Sigmoid colon (tissue), 7 donors: Measurements from ENCODE around the gene COL25A1. TPM values are rescaled to one million over a fixed set of nuclear protein-coding genes. Genes with fewer than 3 reads are reported as not detected.

Source experiments
- DNase-seq: peaks from one replicate; pipeline ENCODE4 v3.0.0-alpha.2; 2019
- H3K27ac ChIP-seq, 4 donors: fragments of 200-600 bp; sonication (generic); one replicate each; pipeline ENCODE4 v1.5.1; 2016 to 2019; ENCODE audit warnings: mild to moderate bottlenecking in 1 of 4
- H3K27me3 ChIP-seq, 3 donors: fragments of 200-600 bp; sonication (generic); one replicate each; pipeline ENCODE4 v1.5.1; 2019; ENCODE audit warnings: mild to moderate bottlenecking in 1 of 3
- H3K36me3 ChIP-seq, 4 donors: fragments of 200-600 bp; sonication (generic); one replicate each; pipeline ENCODE4 v1.5.1; 2016 to 2019
- H3K4me1 ChIP-seq, 4 donors: fragments of 200-600 bp; sonication (generic); one replicate each; pipeline ENCODE4 v1.5.1; 2017 to 2019
- H3K4me3 ChIP-seq, 4 donors: fragments of 200-600 bp; sonication (generic); one replicate each; pipeline ENCODE4 v1.5.1; 2017 to 2019; ENCODE audit warnings: mild to moderate bottlenecking in 2 of 4, moderate library complexity in 1 of 4
- H3K9me3 ChIP-seq, 4 donors: fragments of 200-600 bp in 3 of 4; sonication (generic) in 3 of 4; one replicate each; pipeline versions ENCODE4 v1.5.1 to v1.6.1; 2013 to 2019
- EP300 ChIP-seq, 4 donors: sonication (generic); formaldehyde crosslinking; IDR thresholded peaks; one replicate each; pipeline ENCODE4 v1.6.1; 2017; ENCODE audit warnings: antibody characterized with exemption in 4 of 4
- POLR2A ChIP-seq, 2 donors: fragments of 450-650 bp; IDR thresholded peaks; one replicate each; pipeline ENCODE4 v1.6.1; 2016; ENCODE audit warnings: antibody characterized with exemption in 2 of 2, mild to moderate bottlenecking in 2 of 2, moderate library complexity in 2 of 2
- POLR2AphosphoS5 ChIP-seq, 4 donors: sonication (generic); formaldehyde crosslinking; IDR thresholded peaks; one replicate each; pipeline ENCODE4 v1.6.1; 2017; ENCODE audit warnings: antibody characterized with exemption in 4 of 4
- WGBS, 2 donors: extraction: QIAGEN DNeasy Blood & Tissue Kit; methylation state at CpG; one replicate each; pipeline ENCODE4 v1.1.7; 2013; 5-methylcytosine and 5-hydroxymethylcytosine counted together
- intact Hi-C: fragments of 100-400 bp; cut with DNase I; formaldehyde crosslinking; loops from one replicate; pipeline ENCODE4 v1.15.1; 2023
- polyA plus RNA-seq, 3 donors: library from polyadenylated mRNA; stranded (reverse); fragments of 200-250 nt; gene quantifications; one replicate each; pipeline ENCODE4 v1.2.3, GENCODE V29; 2013
- total RNA-seq, 4 donors: library from RNA; depleted of rRNA; stranded (reverse); fragments of >200 nt; gene quantifications; one replicate each; pipeline ENCODE4 v1.1.0, GENCODE V29; 2016
- TF ChIP-seq, protein P1 (sequence below), 4 experiments: fragments of 450-650 bp in 3 of 4; fragments of 200-600 bp in 1 of 4; IDR thresholded peaks; one replicate each; pipeline ENCODE4 v1.5.1; 2016 to 2019; ENCODE audit warnings: antibody characterized with exemption in 4 of 4, mild to moderate bottlenecking in 3 of 4, moderate library complexity in 2 of 4
- donor health status: healthy with polysubstance abuse.
- donor health status: Bipolar disorder and iron deficiency.
- donor health status: healthy.

COL25A1 gene
- total and polyA plus RNA-seq, 7 donors: 0.15 to 1.4 (median 0.41) TPM; not detected in 2

DNA sequence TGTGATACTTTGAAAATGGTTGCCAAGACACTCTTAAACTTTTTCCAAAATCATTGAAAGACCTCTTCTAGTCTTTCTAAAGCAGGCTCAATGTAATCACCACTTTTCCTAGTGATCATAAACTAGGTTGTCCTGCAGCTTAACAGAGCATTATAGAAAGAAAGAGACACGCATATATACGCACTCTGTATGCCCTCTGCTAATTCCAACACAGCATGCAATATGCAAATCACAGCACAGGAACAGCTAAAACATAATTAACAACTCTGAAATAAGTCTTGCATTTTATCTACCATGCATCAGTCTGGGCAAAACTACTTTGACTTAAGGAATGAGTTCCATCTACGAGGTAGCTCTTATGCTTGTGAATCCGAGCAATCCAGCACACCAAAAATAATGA, 94.6 kb downstream of the COL25A1 start:
- WGBS, 2 donors: 87 to 89% methylated on average over 4 of the region's 4 CpGs
- H3K4me3 ChIP-seq: no peak overlapping the region
- H3K36me3 ChIP-seq: no peaks in the 10 kb centered on the region
- H3K9me3 ChIP-seq: no peaks in the 10 kb centered on the region
- no peaks in the 10 kb centered on the region for H3K27me3 ChIP-seq
- DNase-seq: no peak
- intact Hi-C loops: no loop called here
- TF ChIP-seq EP300 (IDR thresholded peaks at IDR 0.05) (no peak), POLR2A (IDR thresholded peaks at IDR 0.05) (no peak), POLR2AphosphoS5 (IDR thresholded peaks at IDR 0.05) (no peak)
- TF ChIP-seq, protein P1, sequence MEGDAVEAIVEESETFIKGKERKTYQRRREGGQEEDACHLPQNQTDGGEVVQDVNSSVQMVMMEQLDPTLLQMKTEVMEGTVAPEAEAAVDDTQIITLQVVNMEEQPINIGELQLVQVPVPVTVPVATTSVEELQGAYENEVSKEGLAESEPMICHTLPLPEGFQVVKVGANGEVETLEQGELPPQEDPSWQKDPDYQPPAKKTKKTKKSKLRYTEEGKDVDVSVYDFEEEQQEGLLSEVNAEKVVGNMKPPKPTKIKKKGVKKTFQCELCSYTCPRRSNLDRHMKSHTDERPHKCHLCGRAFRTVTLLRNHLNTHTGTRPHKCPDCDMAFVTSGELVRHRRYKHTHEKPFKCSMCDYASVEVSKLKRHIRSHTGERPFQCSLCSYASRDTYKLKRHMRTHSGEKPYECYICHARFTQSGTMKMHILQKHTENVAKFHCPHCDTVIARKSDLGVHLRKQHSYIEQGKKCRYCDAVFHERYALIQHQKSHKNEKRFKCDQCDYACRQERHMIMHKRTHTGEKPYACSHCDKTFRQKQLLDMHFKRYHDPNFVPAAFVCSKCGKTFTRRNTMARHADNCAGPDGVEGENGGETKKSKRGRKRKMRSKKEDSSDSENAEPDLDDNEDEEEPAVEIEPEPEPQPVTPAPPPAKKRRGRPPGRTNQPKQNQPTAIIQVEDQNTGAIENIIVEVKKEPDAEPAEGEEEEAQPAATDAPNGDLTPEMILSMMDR (IDR thresholded peaks at IDR 0.05): no peak
- H3K27ac ChIP-seq: no peak overlapping the region
- H3K4me1 ChIP-seq: peaks cover 0 to 7% (median 0%) of the 10 kb centered on the region in 4 donors

DNA sequence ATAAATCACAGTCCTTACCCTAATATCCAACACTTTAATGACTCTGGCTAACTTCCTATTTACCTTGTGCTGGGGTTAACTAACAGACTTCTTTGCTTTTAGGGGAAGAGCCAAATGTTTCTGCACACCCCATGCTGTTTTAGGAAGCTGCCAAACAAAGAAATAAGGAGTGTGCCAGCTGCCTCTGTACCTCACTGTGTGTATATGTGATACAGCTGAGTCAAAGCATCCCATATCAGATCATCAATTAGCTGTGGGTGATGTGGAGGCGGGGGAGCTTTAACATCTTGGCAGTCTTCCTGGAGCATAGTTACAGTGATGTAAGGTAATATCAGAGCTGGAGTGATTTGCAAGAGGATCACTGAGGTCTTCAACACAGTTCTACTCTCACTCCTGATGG, 95.4 kb downstream of the COL25A1 start:
- TF ChIP-seq POLR2AphosphoS5 (IDR thresholded peaks at IDR 0.05): no peak
- TF ChIP-seq EP300 (IDR thresholded peaks at IDR 0.05): no peak
- TF ChIP-seq, protein P1 (IDR thresholded peaks at IDR 0.05): no peak
- no peak for TF ChIP-seq POLR2A (IDR thresholded peaks at IDR 0.05)
- WGBS, 2 donors: 69 to 92% methylated on average over 1 of the region's 1 CpG
- DNase-seq: no peak
- no peak overlapping the region for H3K27ac ChIP-seq
- no peak overlapping the region for H3K4me3 ChIP-seq
- H3K36me3 ChIP-seq: no peaks in the 10 kb centered on the region
- intact Hi-C loops: no loop called here
- H3K4me1 ChIP-seq: peaks cover 0 to 7% (median 0%) of the 10 kb centered on the region in 4 donors
- no peaks in the 10 kb centered on the region for H3K27me3 ChIP-seq
- no peaks in the 10 kb centered on the region for H3K9me3 ChIP-seq

DNA sequence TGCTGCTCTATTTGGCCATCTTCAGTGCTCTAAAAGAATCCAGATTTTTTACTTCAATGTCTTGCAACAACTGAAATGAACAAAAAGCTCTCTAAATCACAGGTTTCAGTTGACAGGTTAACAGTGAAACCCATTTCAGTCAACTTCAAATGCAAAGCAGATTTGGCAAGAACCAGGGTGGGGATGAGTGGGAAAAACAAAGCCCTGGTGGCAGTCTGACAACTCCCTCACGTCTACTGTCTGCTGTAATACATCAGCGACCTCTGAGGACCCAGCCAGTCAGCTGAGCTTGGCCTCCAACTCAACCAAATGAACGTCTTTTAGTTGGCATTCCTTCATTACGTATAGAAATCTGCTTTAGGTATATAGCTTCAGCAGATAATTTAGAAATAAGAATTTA, 95.8 kb downstream of the COL25A1 start:
- no peak for TF ChIP-seq EP300 (IDR thresholded peaks at IDR 0.05)
- TF ChIP-seq, protein P1 (IDR thresholded peaks at IDR 0.05): no peak
- TF ChIP-seq POLR2AphosphoS5 (IDR thresholded peaks at IDR 0.05): no peak
- TF ChIP-seq POLR2A (IDR thresholded peaks at IDR 0.05): no peak
- Histone ChIP-seq H3K27me3 (no peaks in the 10 kb centered on the region), H3K27ac (no peak overlapping the region), H3K9me3 (no peaks in the 10 kb centered on the region), H3K4me3 (no peak overlapping the region), H3K36me3 (no peaks in the 10 kb centered on the region), H3K4me1 (peaks cover 0 to 7% (median 0%) of the 10 kb centered on the region in 4 donors)
- 65 to 70% methylated on average over 4 of the region's 4 CpGs for WGBS, 2 donors
- no peak for DNase-seq
- intact Hi-C loops: no loop called here

DNA sequence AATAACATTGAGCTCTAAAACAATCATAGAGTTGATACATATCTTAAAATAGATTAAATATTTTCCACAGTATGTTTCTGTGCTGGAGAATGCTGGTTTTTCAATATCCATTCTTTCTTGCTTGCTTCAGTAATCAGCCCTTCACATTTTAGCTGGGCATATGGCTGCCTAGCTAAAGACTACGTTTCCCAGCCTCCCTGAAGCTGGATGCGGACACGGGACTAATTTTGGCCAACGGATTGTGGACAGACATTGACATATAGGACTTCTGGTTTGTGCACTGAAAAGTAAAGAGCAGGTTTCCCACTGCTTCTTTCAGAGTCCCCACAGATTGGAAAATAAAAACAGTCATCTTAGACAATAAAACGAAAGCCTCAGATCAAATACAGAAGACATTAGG, 97.3 kb downstream of the COL25A1 start:
- no peaks in the 10 kb centered on the region for H3K36me3 ChIP-seq
- whole genome bisulfite sequencing, 2 donors: 74 to 80% methylated on average over 5 of the region's 5 CpGs
- intact Hi-C loops: no loop called here
- no peaks in the 10 kb centered on the region for H3K9me3 ChIP-seq
- no peak overlapping the region for H3K4me3 ChIP-seq
- H3K4me1 ChIP-seq: peaks cover 0 to 7% (median 0%) of the 10 kb centered on the region in 4 donors
- TF ChIP-seq EP300 (IDR thresholded peaks at IDR 0.05) (no peak), POLR2AphosphoS5 (IDR thresholded peaks at IDR 0.05) (no peak), POLR2A (IDR thresholded peaks at IDR 0.05) (no peak)
- TF ChIP-seq, protein P1 (IDR thresholded peaks at IDR 0.05): no peak
- no peaks in the 10 kb centered on the region for H3K27me3 ChIP-seq
- DNase-seq: no peak
- H3K27ac ChIP-seq: no peak overlapping the region

DNA sequence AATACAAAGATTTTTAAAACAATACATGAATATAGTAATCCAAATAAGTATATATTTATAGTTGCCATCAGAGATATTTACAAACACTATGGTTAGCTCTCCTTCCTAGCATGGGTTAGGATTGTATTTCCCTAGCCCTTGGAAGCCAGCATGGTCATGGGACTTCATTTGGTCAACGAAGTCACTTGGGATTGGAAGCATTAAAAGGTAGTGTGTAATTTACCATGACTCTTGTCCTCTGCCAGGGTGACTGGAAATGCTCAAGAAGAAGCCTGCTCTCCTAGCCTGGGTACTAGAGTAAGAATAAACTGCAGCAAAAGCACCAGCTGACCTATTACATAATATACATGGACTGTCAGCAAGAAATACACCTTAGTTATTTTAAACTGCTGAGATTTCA, 102.9 kb downstream of the COL25A1 start:
- no peak overlapping the region for H3K27ac ChIP-seq
- no peak for DNase-seq
- no peaks in the 10 kb centered on the region for H3K27me3 ChIP-seq
- WGBS, 2 donors: 65 to 79% methylated on average over 1 of the region's 1 CpG
- no peak overlapping the region for H3K4me3 ChIP-seq
- peaks cover 0 to 3% (median 0%) of the 10 kb centered on the region in 4 donors for H3K4me1 ChIP-seq
- H3K9me3 ChIP-seq: no peaks in the 10 kb centered on the region
- TF ChIP-seq POLR2A (IDR thresholded peaks at IDR 0.05): no peak
- no peak for TF ChIP-seq POLR2AphosphoS5 (IDR thresholded peaks at IDR 0.05)
- no peak for TF ChIP-seq EP300 (IDR thresholded peaks at IDR 0.05)
- TF ChIP-seq, protein P1 (IDR thresholded peaks at IDR 0.05): no peak
- intact Hi-C loops: no loop called here
- H3K36me3 ChIP-seq: no peaks in the 10 kb centered on the region
